Measurements from ENCODE around the gene PDS5A. TPM values are rescaled to one million over a fixed set of nuclear protein-coding genes. Genes with fewer than 3 reads are reported as not detected.

Gene PDS5A
- total and polyA plus RNA-seq, 9 of the 15 experiments (the other 6 are each of a cell fraction or from before 2014, with no cell fraction given) = 16.4 to 85.4 (median 70.0) TPM

- TF ChIP-seq CCNT2 (IDR thresholded peaks at IDR 0.05; ENCODE audit: borderline replicate concordance, extremely low read depth, insufficient read length, low read depth, low read length) (no peak), SOX6 (IDR thresholded peaks at IDR 0.05) (no peak; the same call in 1 of the 2 replicates), ZBTB33 (CRISPR knock-in tag; IDR thresholded peaks at IDR 0.05) (peak; percentile 16; the same call in 1 of the 2 replicates), ZNF316 (IDR thresholded peaks at IDR 0.05) (peak; percentile 76), MAFK (IDR thresholded peaks at IDR 0.05; ENCODE audit: low read length) (peak; percentile 82)
Observed at GRCh38 chr4:40003986-40004385, 26.3 kb upstream of the PDS5A start (continued).

GRCh38 chr4:40000711-40001110 is 23.0 kb upstream of the PDS5A start:
- WGBS (ENCODE audit: insufficient coverage, low coverage, missing lambda C conversion rate) = 57% methylated on average over 1 of the region's 6 CpGs
- in situ Hi-C loops (cut with MboI) = no loop called here

More at GRCh38 chr4:40000711-40001110, 23.0 kb upstream of the PDS5A start:
- Histone ChIP-seq H3K4me2 (ENCODE audit: insufficient read depth, low read length) (no peak overlapping the region), H3K4me1 (replicated peaks in 1 of 2; ENCODE audit: control insufficient read depth in 2 of 2, insufficient read depth in 2 of 2, low read length in 2 of 2) (peaks cover 4 to 7% of the 10 kb centered on the region in 2 experiments; a peak in 4 of 5 replicates), H3K9ac (ENCODE audit: insufficient read depth in 1 of 2, low read depth in 2 of 2, low read length in 2 of 2) (no peak overlapping the region), H3K36me3 (ENCODE audit: control insufficient read depth, insufficient read depth, low read length) (no peaks in the 10 kb centered on the region), H4K20me1 (replicated peaks; ENCODE audit: control insufficient read depth, insufficient read depth, low read length) (no peaks in the 10 kb centered on the region), H3K27me3 (ENCODE audit: control insufficient read depth in 2 of 2, insufficient read depth in 2 of 2, low read length in 2 of 2) (no peaks in the 10 kb centered on the region), H2AFZ (ENCODE audit: low read depth, low read length) (no peak overlapping the region), H3K4me3 (no peak overlapping the region), H3K79me2 (ENCODE audit: control insufficient read depth, insufficient read depth, low read length) (no peaks in the 10 kb centered on the region), H3K9me1 (ENCODE audit: control insufficient read depth, insufficient read depth, low read length) (no peaks in the 10 kb centered on the region), H3K9me3 (replicated peaks; ENCODE audit: control insufficient read depth, insufficient read depth, low read depth, low read length) (no peaks in the 10 kb centered on the region), H3K27ac (ENCODE audit: extremely low read depth, low read depth, low read length) (no peak overlapping the region)
- ATAC-seq (no peak), FAIRE-seq (no peak), DNase-seq (ENCODE audit: extremely low read depth in 1 of 4, low spot score in 3 of 4) (no peak)
- ChIA-PET POLR2A (no interaction called here), CTCF (ENCODE audit: low intra/inter-chr PET ratio) (no interaction called here)
- BruUV-seq (replicated peaks) = no TSS peak
- intact Hi-C loops (cut with micrococcal nuclease) = no loop called here
- TF ChIP-seq CCNT2 (IDR thresholded peaks at IDR 0.05; ENCODE audit: borderline replicate concordance, extremely low read depth, insufficient read length, low read depth, low read length) (no peak), GATAD2A (IDR thresholded peaks at IDR 0.05) (no peak), SOX6 (IDR thresholded peaks at IDR 0.05) (no peak), MTA2 (IDR thresholded peaks at IDR 0.05; ENCODE audit: low read depth) (no peak), ZNF316 (IDR thresholded peaks at IDR 0.05) (no peak), ZBTB7A (IDR thresholded peaks at IDR 0.05; ENCODE audit: borderline replicate concordance, control insufficient read depth, low read depth, low read length) (no peak), XRCC4 (IDR thresholded peaks at IDR 0.05; ENCODE audit: extremely low read depth, insufficient read depth, insufficient read length) (no peak), SREBF1 (IDR thresholded peaks at IDR 0.05; ENCODE audit: borderline replicate concordance, low read depth, low read length) (no peak)

Measured in K562 (cell line).